ENCODE measurements around the gene PGM1. TPM values are rescaled to one million over a fixed set of nuclear protein-coding genes. Genes with fewer than 3 reads are reported as not detected.

PGM1 gene
- total RNA-seq, 1 donor from 2014 or later: 37.2 TPM

GRCh38 chr1:63704443-63704842 is 111.2 kb downstream of the PGM1 start:
- ATAC-seq: peak; percentile 62

- ATAC-seq: no peak
Observed at GRCh38 chr1:63705078-63705477, 111.9 kb downstream of the PGM1 start.

GRCh38 chr1:63709267-63709828 is 116.1 kb downstream of the PGM1 start:
- no peak for ATAC-seq

Other genes starting within 250 kb of the PGM1 start
- 12.3 TPM for gene ALG6, start 225.8 kb upstream of the PGM1 start, total RNA-seq
- 18.9 TPM for gene ITGB3BP, start 70.2 kb upstream of the PGM1 start, total RNA-seq
- 3.0 TPM for gene EFCAB7, start 69.9 kb upstream of the PGM1 start, total RNA-seq
- gene ROR1, start 180.6 kb downstream of the PGM1 start, total RNA-seq: 4.4 TPM